ENCODE results near the gene INSYN2B.

- TF ChIP-seq POLR2A (IDR thresholded peaks at IDR 0.05) (no peak), CTCF (IDR thresholded peaks at IDR 0.05) (no peak)
Observed at GRCh38 chr5:169848271-169848670, 132.0 kb downstream of the INSYN2B start.

Measured in adrenal gland (tissue), 5 donors.